Pancreas (tissue), 10 donors: ENCODE data around the gene GOLGA8R. TPM values are rescaled to one million over a fixed set of nuclear protein-coding genes. Genes with fewer than 3 reads are reported as not detected.
"Not testable (repeated sequence)": the region's sequence is repeated elsewhere in the genome, so short reads cannot be mapped to it uniquely, and the experiment has no call there.

Experiments used
- ATAC-seq, 4 donors: fragments of 200-7000 bp; cut with Tn5 transposase; one replicate each; pipeline versions ENCODE4 v1.8.0 to v1.9.1; 2020; ENCODE audit warnings: mild to moderate bottlenecking in 4 of 4, moderate library complexity in 4 of 4
- DNase-seq, 6 donors: peaks; one replicate each; pipeline ENCODE4 v3.0.0-alpha.2; 2020
- FAIRE-seq: peaks from 2 replicates; lab custom pipeline; 2012; peaks lifted over from hg19 to GRCh38; lab: Jason Lieb, UNC
- H3K27ac ChIP-seq, 4 donors: fragments of 200-600 bp; sonication (generic); 1 replicate in 3 of 4; 2 replicates in 1 of 4; pipeline versions ENCODE4 v1.5.0 to v1.8.0; 2020
- H3K27me3 ChIP-seq, 4 donors: fragments of 200-600 bp; one replicate each; pipeline ENCODE4 v1.8.0; 2021
- H3K36me3 ChIP-seq, 3 donors: fragments of 200-600 bp; sonication (generic) in 1 of 3; one replicate each; pipeline versions ENCODE4 v1.5.0 to v1.8.0; 2020 to 2021
- H3K4me1 ChIP-seq, 3 donors: fragments of 200-600 bp; one replicate each; pipeline ENCODE4 v1.8.0; 2021
- H3K4me3 ChIP-seq, 4 donors: fragments of 200-600 bp; sonication (generic) in 2 of 4; one replicate each; pipeline versions ENCODE4 v1.5.0 to v1.8.0; 2020 to 2021
- H3K9me3 ChIP-seq, 4 donors: fragments of 200-600 bp; one replicate each; pipeline ENCODE4 v1.8.0; 2021
- CTCF ChIP-seq, 4 donors: fragments of 200-600 bp; sonication (generic) in 3 of 4; IDR thresholded peaks; one replicate each; pipeline versions ENCODE4 v1.5.0 to v1.8.0; 2021; ENCODE audit warnings: antibody characterized with exemption in 4 of 4
- WGBS, 2 donors: extraction: QIAGEN DNeasy Blood & Tissue Kit; methylation state at CpG; one replicate each; pipeline ENCODE4 v1.1.7; 2013; 5-methylcytosine and 5-hydroxymethylcytosine counted together
- intact Hi-C, 3 donors: fragments of 100-400 bp; cut with DNase I; formaldehyde crosslinking; loops; one replicate each; pipeline versions ENCODE4 v1.11.1 to v1.14.2; 2022
- polyA plus RNA-seq, 2 donors: library from polyadenylated mRNA; stranded (reverse); fragments of 200-250 nt; gene quantifications; one replicate each; pipeline ENCODE4 v1.2.3, GENCODE V29; 2013
- total RNA-seq, 6 donors: library from RNA; stranded (reverse); fragmentation: NEBNext Ultra II Directional in 4 of 6; extraction: Animal tissue kit (Norgen Biotek cat#: 25700) in 4 of 6; gene quantifications; one replicate each; pipeline versions ENCODE4 v1.2.1 to v1.2.4, GENCODE V29; 2021 to 2023
- donor health status: healthy with polysubstance abuse.
- donor health status: DM: no; HTN: no; CAD: no; lungs with moderate emphysema.
- donor health status: DM: no; HTN: no; CAD: no.
- donor health status: control.
- donor health status: control.
- donor health status: Bipolar disorder and iron deficiency.
- donor health status: DM: yes; HTN: yes; CAD: no.
- donor health status: DM: no; HTN: no; CAD: no.
- donor health status: DM: no; HTN: no; CAD: no.
- donor health status: DM: yes; HTN: yes; CAD: no.

GOLGA8R gene
- total RNA-seq = 1 to 10 TPM; 1.8 to 3.8 (median 2.5) TPM
- 1 to 10 TPM; 3.2 to 4.0 TPM for polyA plus RNA-seq

- H3K9me3 ChIP-seq, H3K27me3 ChIP-seq, intact Hi-C loops, H3K4me3 ChIP-seq, FAIRE-seq, H3K4me1 ChIP-seq, DNase-seq, H3K27ac ChIP-seq, H3K36me3 ChIP-seq, ATAC-seq: not testable (repeated sequence)
- WGBS, 2 donors = no CpG with 5 or more reads among the region's 7 CpGs
These were observed at the start of gene GOLGA8R for GRCh38 chr15:30414160-30414559. Gene GOLGA8R, minus strand, starts transcription at chr15:30414260. Its CDS starts 98 bp downstream, at chr15:30414162.

GRCh38 chr15:30463849-30464248, 49.8 kb upstream of the GOLGA8R start:
- H3K36me3 ChIP-seq, intact Hi-C loops, DNase-seq, H3K27me3 ChIP-seq, ATAC-seq, H3K4me3 ChIP-seq, FAIRE-seq, H3K27ac ChIP-seq, H3K9me3 ChIP-seq, H3K4me1 ChIP-seq: not testable (repeated sequence)
- WGBS, 2 donors = no CpG with 5 or more reads among the region's 1 CpG

GRCh38 chr15:30462176-30462575, 48.1 kb upstream of the GOLGA8R start:
- H3K27ac ChIP-seq, DNase-seq, H3K4me3 ChIP-seq, H3K4me1 ChIP-seq, H3K27me3 ChIP-seq, ATAC-seq, H3K9me3 ChIP-seq, H3K36me3 ChIP-seq, intact Hi-C loops: not testable (repeated sequence)
- no CpG with 5 or more reads among the region's 9 CpGs for WGBS, 2 donors
- FAIRE-seq = peak; percentile 92

GRCh38 chr15:30452702-30453101, 38.6 kb upstream of the GOLGA8R start:
- H3K4me1 ChIP-seq, H3K36me3 ChIP-seq, H3K9me3 ChIP-seq, H3K27ac ChIP-seq, ATAC-seq, H3K27me3 ChIP-seq, DNase-seq, H3K4me3 ChIP-seq, intact Hi-C loops: not testable (repeated sequence)
- FAIRE-seq = peak; percentile 92

- H3K27me3 ChIP-seq, intact Hi-C loops, DNase-seq, FAIRE-seq, H3K9me3 ChIP-seq, H3K4me3 ChIP-seq, H3K36me3 ChIP-seq, H3K4me1 ChIP-seq, H3K27ac ChIP-seq: not testable (repeated sequence)
- ATAC-seq = peak in 3 of 4 donors; percentile 44 to 53 (median 52)
- WGBS, 2 donors = 11 to 19% methylated on average over 2 of the region's 3 CpGs
These were observed 24.3 kb upstream of the GOLGA8R start for GRCh38 chr15:30438348-30438747.

- H3K36me3 ChIP-seq, H3K4me3 ChIP-seq, ATAC-seq, H3K4me1 ChIP-seq, H3K27me3 ChIP-seq, H3K27ac ChIP-seq, intact Hi-C loops, FAIRE-seq, DNase-seq, H3K9me3 ChIP-seq: not testable (repeated sequence)
- 81 to 95% methylated on average over 3 of the region's 5 CpGs for WGBS, 2 donors
These were observed 21.8 kb upstream of the GOLGA8R start for GRCh38 chr15:30435878-30436277.

- FAIRE-seq, H3K9me3 ChIP-seq, H3K4me1 ChIP-seq, H3K4me3 ChIP-seq, ATAC-seq, H3K27ac ChIP-seq, DNase-seq, H3K36me3 ChIP-seq, H3K27me3 ChIP-seq, intact Hi-C loops: not testable (repeated sequence)
- WGBS, 2 donors = 82 to 90% methylated on average over 4 to 6 of the region's 6 CpGs
These were observed 6.7 kb upstream of the GOLGA8R start for GRCh38 chr15:30420723-30421122.

- ATAC-seq, H3K4me1 ChIP-seq, H3K4me3 ChIP-seq, H3K9me3 ChIP-seq, H3K36me3 ChIP-seq, FAIRE-seq, intact Hi-C loops, H3K27me3 ChIP-seq, H3K27ac ChIP-seq: not testable (repeated sequence)
- WGBS, 2 donors = 79 to 88% methylated on average over 5 of the region's 6 CpGs
- DNase-seq = peak in 3 of 6 donors; percentile 5 to 13 (median 9)
These were observed 6.4 kb downstream of the GOLGA8R start for GRCh38 chr15:30407636-30408035.

- DNase-seq (peak; percentile 32 to 85 (median 60)), ATAC-seq (peak in 3 of 4 donors; percentile 65 to 85 (median 76))
- H3K9me3 ChIP-seq, intact Hi-C loops, FAIRE-seq, H3K36me3 ChIP-seq, H3K27ac ChIP-seq, H3K27me3 ChIP-seq, H3K4me3 ChIP-seq, H3K4me1 ChIP-seq: not testable (repeated sequence)
- TF ChIP-seq CTCF (IDR thresholded peaks at IDR 0.05) = peak in 1 of 4 donors; percentile 25
- WGBS, 2 donors = 0% methylated on average over 1 to 2 of the region's 6 CpGs
These were observed 15.1 kb downstream of the GOLGA8R start for GRCh38 chr15:30398988-30399387.

GRCh38 chr15:30393664-30393991, 20.4 kb downstream of the GOLGA8R start:
- H3K27me3 ChIP-seq, H3K4me1 ChIP-seq, FAIRE-seq, intact Hi-C loops, DNase-seq, H3K27ac ChIP-seq, H3K36me3 ChIP-seq, H3K4me3 ChIP-seq, H3K9me3 ChIP-seq: not testable (repeated sequence)
- WGBS, 2 donors = 4% methylated on average over 5 of the region's 23 CpGs; no CpG with 5 or more reads in 1 of the 2 donors
- peak; percentile 53 to 78 (median 70) for ATAC-seq

- H3K4me1 ChIP-seq, intact Hi-C loops, H3K36me3 ChIP-seq, H3K27me3 ChIP-seq, H3K9me3 ChIP-seq, H3K27ac ChIP-seq, FAIRE-seq: not testable (repeated sequence)
- DNase-seq (peak in 2 of 6 donors; percentile 14 to 36), ATAC-seq (peak; percentile 87 to 94 (median 91))
- WGBS, 2 donors = 0% methylated on average over 15 of the region's 74 CpGs; no CpG with 5 or more reads in 1 of the 2 donors
- peak within 1 kb of the TSS in 1 of 4 donors; percentile 32 for H3K4me3 ChIP-seq
These were observed 21.0 kb downstream of the GOLGA8R start, which contains the start of gene CHRFAM7A for GRCh38 chr15:30392766-30393663. Gene CHRFAM7A, minus strand, starts transcription at chr15:30393540. Its CDS starts 10,189 bp downstream, at chr15:30383351.
